ENCODE results near the gene SLC7A1. TPM values are rescaled to one million over a fixed set of nuclear protein-coding genes. Genes with fewer than 3 reads are reported as not detected.

The SLC7A1 gene
- total RNA-seq, 4 donors from 2014 or later: 87.5 to 127 (median 93.9) TPM

DNA sequence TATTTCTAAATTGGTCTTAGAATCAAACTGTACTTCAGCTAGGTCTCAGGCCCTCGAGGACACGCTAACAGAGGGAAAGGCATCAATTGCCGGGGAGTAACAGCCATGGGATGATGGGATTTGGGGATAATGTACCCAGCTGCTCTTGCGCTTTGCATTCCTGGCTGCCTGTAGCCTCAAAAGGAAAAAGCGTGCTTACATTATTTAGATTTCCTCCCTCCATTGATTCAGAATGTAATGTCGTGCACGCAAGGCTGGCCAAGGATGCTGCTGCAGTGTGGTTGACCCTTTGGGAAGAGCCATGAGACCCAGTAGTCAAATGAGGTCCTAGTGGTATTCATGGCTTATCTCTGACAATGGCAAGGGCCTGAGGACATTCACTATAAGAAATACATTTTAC is 95.1 kb downstream of the SLC7A1 start:
- peaks cover 0 to 54% (median 0%) of the 10 kb centered on the region in 4 donors for H3K27me3 ChIP-seq
- no peak overlapping the region for H3K27ac ChIP-seq
- H3K9me3 ChIP-seq: no peaks in the 10 kb centered on the region
- no peak for DNase-seq
- peaks cover 9 to 31% (median 13%) of the 10 kb centered on the region in 3 donors for H3K4me1 ChIP-seq
- no peak overlapping the region for H3K4me3 ChIP-seq
- no peaks in the 10 kb centered on the region for H3K36me3 ChIP-seq
- intact Hi-C loops (cut with DNase I): loop anchor here (10.0 kb wide), 1 partner anchor 614 kb away; no protein-coding TSS in a partner anchor
- WGBS, 2 donors: 76 to 90% methylated on average over 5 to 7 of the region's 7 CpGs
- TF ChIP-seq, protein P1, sequence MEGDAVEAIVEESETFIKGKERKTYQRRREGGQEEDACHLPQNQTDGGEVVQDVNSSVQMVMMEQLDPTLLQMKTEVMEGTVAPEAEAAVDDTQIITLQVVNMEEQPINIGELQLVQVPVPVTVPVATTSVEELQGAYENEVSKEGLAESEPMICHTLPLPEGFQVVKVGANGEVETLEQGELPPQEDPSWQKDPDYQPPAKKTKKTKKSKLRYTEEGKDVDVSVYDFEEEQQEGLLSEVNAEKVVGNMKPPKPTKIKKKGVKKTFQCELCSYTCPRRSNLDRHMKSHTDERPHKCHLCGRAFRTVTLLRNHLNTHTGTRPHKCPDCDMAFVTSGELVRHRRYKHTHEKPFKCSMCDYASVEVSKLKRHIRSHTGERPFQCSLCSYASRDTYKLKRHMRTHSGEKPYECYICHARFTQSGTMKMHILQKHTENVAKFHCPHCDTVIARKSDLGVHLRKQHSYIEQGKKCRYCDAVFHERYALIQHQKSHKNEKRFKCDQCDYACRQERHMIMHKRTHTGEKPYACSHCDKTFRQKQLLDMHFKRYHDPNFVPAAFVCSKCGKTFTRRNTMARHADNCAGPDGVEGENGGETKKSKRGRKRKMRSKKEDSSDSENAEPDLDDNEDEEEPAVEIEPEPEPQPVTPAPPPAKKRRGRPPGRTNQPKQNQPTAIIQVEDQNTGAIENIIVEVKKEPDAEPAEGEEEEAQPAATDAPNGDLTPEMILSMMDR (IDR thresholded peaks at IDR 0.05): no peak
- no peak for TF ChIP-seq POLR2A (IDR thresholded peaks at IDR 0.05)

DNA sequence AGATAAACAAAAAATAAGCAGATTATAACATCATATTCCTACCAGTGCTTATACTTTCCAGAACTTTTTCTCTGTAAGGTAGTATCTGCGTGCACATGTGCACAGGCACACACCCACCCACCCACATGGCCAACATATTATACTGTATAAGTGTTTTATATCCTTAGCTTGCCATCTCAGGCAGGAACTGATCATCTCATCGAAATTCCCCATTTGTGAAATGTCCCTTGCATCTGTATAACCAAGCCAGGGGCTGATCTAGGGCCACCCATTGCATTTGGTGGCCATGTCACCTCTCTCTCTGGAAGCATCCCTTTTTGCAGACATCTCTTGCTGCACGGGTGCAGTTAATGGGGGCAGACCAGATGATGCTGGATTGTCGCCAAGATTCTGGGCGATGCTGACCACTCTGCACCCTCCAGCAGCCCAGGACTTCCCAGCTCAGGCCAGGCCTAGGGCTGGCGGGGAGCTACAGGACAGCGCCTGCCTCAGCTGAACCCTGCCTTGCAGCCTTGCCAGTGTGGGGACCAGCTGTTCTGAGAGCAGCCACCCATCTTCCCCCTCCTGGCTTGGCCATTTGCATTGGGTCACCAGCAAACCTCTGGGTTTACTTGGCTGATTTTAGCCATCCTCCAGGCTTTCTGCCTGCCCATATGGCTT is 95.9 kb downstream of the SLC7A1 start:
- TF ChIP-seq, protein P1 (IDR thresholded peaks at IDR 0.05): no peak
- no peak for TF ChIP-seq POLR2A (IDR thresholded peaks at IDR 0.05)
- Histone ChIP-seq H3K4me3 (no peak overlapping the region), H3K4me1 (peaks cover 9 to 31% (median 13%) of the 10 kb centered on the region in 3 donors), H3K9me3 (no peaks in the 10 kb centered on the region), H3K27me3 (peaks cover 0 to 49% (median 0%) of the 10 kb centered on the region in 4 donors), H3K36me3 (no peaks in the 10 kb centered on the region), H3K27ac (no peak overlapping the region)
- WGBS, 2 donors: 52 to 75% methylated on average over 3 to 5 of the region's 7 CpGs
- intact Hi-C loops (cut with DNase I): loop anchor here (10.0 kb wide), 1 partner anchor 615 kb away; no protein-coding TSS in a partner anchor
- DNase-seq: no peak

DNA sequence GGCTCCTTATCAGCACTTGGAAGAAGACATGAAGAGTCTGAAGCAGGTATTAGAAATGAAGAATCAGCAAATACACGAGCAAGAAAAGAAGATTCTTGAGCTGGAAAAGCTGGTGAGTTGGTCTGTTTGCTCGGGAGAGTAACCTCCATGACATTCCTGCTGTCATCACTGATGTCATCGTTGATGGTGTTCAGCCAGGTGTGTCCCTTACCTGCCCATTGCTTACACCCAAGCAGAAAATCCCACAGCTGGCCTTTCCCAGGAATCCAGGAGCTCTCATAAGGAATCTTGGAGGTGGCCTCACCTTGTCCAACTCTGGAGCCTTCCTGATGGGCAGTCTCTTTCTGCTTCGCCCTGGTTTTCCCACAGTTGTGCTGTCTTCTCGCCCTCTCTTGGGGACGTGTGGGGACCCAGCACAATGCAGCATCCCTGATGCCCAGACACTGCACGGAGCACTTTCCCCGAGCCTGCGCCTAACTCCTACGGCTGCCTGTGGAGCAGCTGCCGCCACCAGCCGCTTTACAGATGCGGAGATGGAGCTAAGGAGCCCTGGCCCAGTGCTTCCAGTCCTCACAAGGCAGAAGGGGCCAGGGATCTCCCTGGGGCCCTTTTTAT is 97.0 kb downstream of the SLC7A1 start:
- Histone ChIP-seq H3K27ac (no peak overlapping the region), H3K36me3 (no peaks in the 10 kb centered on the region), H3K27me3 (peaks cover 0 to 43% (median 0%) of the 10 kb centered on the region in 4 donors), H3K4me3 (no peak overlapping the region), H3K9me3 (no peaks in the 10 kb centered on the region), H3K4me1 (peaks cover 9 to 36% (median 13%) of the 10 kb centered on the region in 3 donors)
- TF ChIP-seq POLR2A (IDR thresholded peaks at IDR 0.05): no peak
- TF ChIP-seq, protein P1 (IDR thresholded peaks at IDR 0.05): no peak
- no peak for DNase-seq
- 78 to 88% methylated on average over 8 to 12 of the region's 13 CpGs for WGBS, 2 donors
- intact Hi-C loops (cut with DNase I): no loop called here

DNA sequence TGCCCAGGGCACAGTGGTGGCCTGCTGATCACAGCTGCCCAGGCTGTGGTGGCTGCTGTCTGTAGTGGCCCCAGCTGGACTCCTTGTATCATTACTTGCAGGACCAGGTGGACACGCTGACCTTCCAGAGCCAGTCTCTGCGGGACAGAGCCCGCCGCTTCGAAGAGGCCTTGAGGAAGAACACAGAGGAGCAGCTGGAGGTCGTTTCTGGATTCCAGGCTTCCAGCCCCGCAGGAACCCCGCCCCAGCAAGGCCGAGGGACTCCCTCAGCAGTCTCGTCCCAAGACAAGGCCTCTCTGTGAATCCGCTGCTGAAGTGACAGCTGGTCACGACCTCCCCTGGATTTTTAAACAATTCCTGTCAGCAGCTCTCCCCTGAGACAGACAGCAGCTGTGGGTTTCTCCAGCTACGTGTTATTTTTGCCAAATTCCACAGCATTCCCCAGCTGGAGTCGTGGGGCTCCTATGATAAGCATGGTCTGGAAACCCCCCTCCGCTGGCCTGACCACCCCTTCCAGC is 98.3 kb downstream of the SLC7A1 start:
- Histone ChIP-seq H3K36me3 (no peaks in the 10 kb centered on the region), H3K27ac (no peak overlapping the region), H3K9me3 (no peaks in the 10 kb centered on the region), H3K27me3 (peaks cover 0 to 32% (median 0%) of the 10 kb centered on the region in 4 donors), H3K4me1 (peaks cover 9 to 29% (median 13%) of the 10 kb centered on the region in 3 donors), H3K4me3 (no peak overlapping the region)
- intact Hi-C loops (cut with DNase I): no loop called here
- 47 to 80% methylated on average over 3 to 8 of the region's 15 CpGs for WGBS, 2 donors
- no peak for TF ChIP-seq POLR2A (IDR thresholded peaks at IDR 0.05)
- TF ChIP-seq, protein P1 (IDR thresholded peaks at IDR 0.05): no peak
- no peak for DNase-seq

DNA sequence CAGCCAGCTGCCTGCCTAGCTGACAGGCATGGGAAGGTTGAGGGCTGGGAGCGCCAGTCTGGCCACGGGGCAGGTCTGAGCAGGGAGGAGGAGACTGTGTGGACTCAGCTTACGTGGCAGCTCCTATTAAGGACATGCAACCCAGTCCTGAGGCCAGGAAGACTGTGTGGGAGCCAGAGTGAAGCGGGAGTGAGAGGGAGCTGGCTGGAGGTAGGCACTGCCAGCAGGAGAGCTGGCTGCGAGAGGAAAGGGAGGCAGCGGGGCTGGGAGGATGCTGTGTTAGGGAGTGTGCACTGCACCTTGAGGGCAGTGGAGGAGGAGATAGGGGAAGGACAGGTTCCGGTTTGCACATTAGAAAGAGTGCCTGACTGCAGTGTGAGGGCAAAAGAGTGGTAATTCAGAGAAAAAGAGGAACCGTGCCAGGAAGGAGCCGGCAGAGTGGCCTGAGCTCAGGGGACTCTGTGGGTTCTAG is 99.2 kb downstream of the SLC7A1 start:
- DNase-seq: no peak
- no peak overlapping the region for H3K27ac ChIP-seq
- intact Hi-C loops (cut with DNase I): no loop called here
- H3K27me3 ChIP-seq: peaks cover 0 to 36% (median 0%) of the 10 kb centered on the region in 4 donors
- H3K36me3 ChIP-seq: no peaks in the 10 kb centered on the region
- TF ChIP-seq POLR2A (IDR thresholded peaks at IDR 0.05): no peak
- TF ChIP-seq, protein P1 (IDR thresholded peaks at IDR 0.05): no peak
- no peak overlapping the region for H3K4me3 ChIP-seq
- H3K4me1 ChIP-seq: peaks cover 9 to 29% (median 13%) of the 10 kb centered on the region in 3 donors
- 29 to 34% methylated on average over 6 to 7 of the region's 9 CpGs for WGBS, 2 donors
- H3K9me3 ChIP-seq: no peaks in the 10 kb centered on the region
